ENCODE data around the gene JAGN1.

- no peak for TF ChIP-seq CTCF (IDR thresholded peaks at IDR 0.05)
- TF ChIP-seq POLR2A (IDR thresholded peaks at IDR 0.05), result no peak
Observed at GRCh38 chr3:9914011-9914410, 23.6 kb downstream of the JAGN1 start.
